Ovary (tissue), 9 donors: Measurements from ENCODE around the gene DOCK10. TPM values are rescaled to one million over a fixed set of nuclear protein-coding genes. Genes with fewer than 3 reads are reported as not detected.

ENCODE experiments used
- DNase-seq, 5 donors: peaks; one replicate each; pipeline ENCODE4 v3.0.0-alpha.2; 2019 to 2020
- H3K27ac ChIP-seq, 2 donors: fragments of 200-600 bp; one replicate each; pipeline versions ENCODE4 v1.5.1 to v1.8.0; 2019 to 2022
- H3K27me3 ChIP-seq: fragments of 200-600 bp; one replicate; pipeline ENCODE4 v1.8.0; 2022
- H3K36me3 ChIP-seq: fragments of 200-600 bp; sonication (generic); one replicate; pipeline ENCODE4 v1.5.1; 2019
- H3K4me1 ChIP-seq: one replicate; pipeline ENCODE4 v1.8.1; 2013; ENCODE audit warnings: mild to moderate bottlenecking, moderate library complexity; ENCODE audit not compliant: insufficient read depth
- H3K4me3 ChIP-seq: fragments of 200-600 bp; sonication (generic); one replicate; pipeline ENCODE4 v1.5.1; 2017
- H3K9me3 ChIP-seq, 2 donors: fragments of 200-600 bp in 1 of 2; sonication (generic) in 1 of 2; one replicate each; pipeline versions ENCODE4 v1.5.1 to v1.8.1; 2013 to 2019; ENCODE audit warnings: mild to moderate bottlenecking in 1 of 2, moderate library complexity in 1 of 2
- CTCF ChIP-seq, 3 donors: fragments of 450-650 bp in 2 of 3; fragments of 200-600 bp in 1 of 3; IDR thresholded peaks; one replicate each; pipeline versions ENCODE4 v1.5.1 to v1.8.0; 2016 to 2022; ENCODE audit warnings: antibody characterized with exemption in 3 of 3, mild to moderate bottlenecking in 1 of 3
- EP300 ChIP-seq: sonication (generic); formaldehyde crosslinking; IDR thresholded peaks from one replicate; pipeline ENCODE4 v1.6.1; 2017; ENCODE audit warnings: antibody characterized with exemption
- POLR2A ChIP-seq: fragments of 450-650 bp; IDR thresholded peaks from one replicate; pipeline ENCODE4 v1.6.1; 2017; ENCODE audit warnings: antibody characterized with exemption, mild to moderate bottlenecking, moderate library complexity
- WGBS, 3 donors: extraction: QIAGEN DNeasy Blood & Tissue Kit in 1 of 3; methylation state at CpG; one replicate each; pipeline versions ENCODE4 v1.1.5 to v1.1.7; 2013 to 2017; 5-methylcytosine and 5-hydroxymethylcytosine counted together
- intact Hi-C, 4 donors: fragments of 100-400 bp; cut with DNase I; formaldehyde crosslinking; loops; one replicate each; pipeline versions ENCODE4 v1.11.0 to v1.15.1; 2022 to 2023
- polyA plus RNA-seq, 2 donors: library from polyadenylated mRNA; stranded (reverse); fragments of 200-250 nt in 1 of 2; fragments of 350-450 nt in 1 of 2; fragmentation: Illumina TruSeq in 1 of 2; extraction: RNeasy Lipid Tissue Mini Kit (QIAGEN cat#74804) in 1 of 2; gene quantifications; one replicate each; pipeline ENCODE4 v1.2.3, GENCODE V29; 2013 to 2014
- total RNA-seq, 7 donors: library from RNA; depleted of rRNA in 2 of 7; stranded (reverse); fragments of >200 nt in 2 of 7; fragmentation: NEBNext Ultra II Directional in 3 of 7; extraction: Animal tissue kit (Norgen Biotek cat#: 25700) in 3 of 7; gene quantifications; one replicate each; pipeline versions ENCODE4 v1.1.0 to v1.2.4, GENCODE V29; 2016 to 2023
- donor health status: DM: no; HTN: no; CAD: no; lungs with moderate emphysema.
- donor health status: DM: no; HTN: no; CAD: no.
- donor health status: Bipolar disorder and iron deficiency.
- donor health status: DM: yes; HTN: yes; CAD: no.
- donor health status: DM: no; HTN: no; CAD: no.
- donor health status: DM: yes; HTN: yes; CAD: no.

Gene DOCK10
- total and polyA plus RNA-seq, 9 donors = 15.3 to 42.5 (median 31.2) TPM

- H3K36me3 ChIP-seq = no peaks in the 10 kb centered on the region
- no peak overlapping the region for H3K4me3 ChIP-seq
- TF ChIP-seq CTCF (IDR thresholded peaks at IDR 0.05) (no peak), EP300 (no peak), POLR2A (no peak)
- no peaks in the 10 kb centered on the region for H3K27me3 ChIP-seq
- no peak for DNase-seq
- peaks cover 2% of the 10 kb centered on the region for H3K4me1 ChIP-seq
- WGBS, 3 donors = 69 to 73% (median 72%) methylated on average over 1 of the region's 1 CpG
- H3K27ac ChIP-seq = no peak overlapping the region
- intact Hi-C loops = no loop called here
- no peaks in the 10 kb centered on the region for H3K9me3 ChIP-seq
Observed at GRCh38 chr2:224799691-224800090, 242.6 kb downstream of the DOCK10 start.

- no peaks in the 10 kb centered on the region for H3K9me3 ChIP-seq
- no peaks in the 10 kb centered on the region for H3K36me3 ChIP-seq
- no peak overlapping the region for H3K4me3 ChIP-seq
- H3K27me3 ChIP-seq = no peaks in the 10 kb centered on the region
- intact Hi-C loops = no loop called here
- WGBS, 3 donors = 94 to 96% (median 96%) methylated on average over 2 of the region's 2 CpGs
- TF ChIP-seq EP300 (no peak), POLR2A (no peak), CTCF (IDR thresholded peaks at IDR 0.05) (no peak)
- H3K4me1 ChIP-seq = peaks cover 2% of the 10 kb centered on the region
- no peak for DNase-seq
- H3K27ac ChIP-seq = no peak overlapping the region
Observed at GRCh38 chr2:224798180-224798579, 244.1 kb downstream of the DOCK10 start.

GRCh38 chr2:224796695-224797305 lies 245.5 kb downstream of the DOCK10 start:
- H3K27me3 ChIP-seq = no peaks in the 10 kb centered on the region
- no peak overlapping the region for H3K27ac ChIP-seq
- peaks cover 2% of the 10 kb centered on the region for H3K4me1 ChIP-seq
- TF ChIP-seq POLR2A (no peak), CTCF (IDR thresholded peaks at IDR 0.05) (no peak), EP300 (no peak)
- no peaks in the 10 kb centered on the region for H3K9me3 ChIP-seq
- H3K36me3 ChIP-seq = no peaks in the 10 kb centered on the region
- intact Hi-C loops = no loop called here
- peak in 1 of 5 donors; percentile 11 for DNase-seq
- 34 to 52% (median 40%) methylated on average over 8 of the region's 8 CpGs for WGBS, 3 donors
- H3K4me3 ChIP-seq = no peak overlapping the region

- H3K4me1 ChIP-seq = peaks cover 2% of the 10 kb centered on the region
- WGBS, 3 donors = 54 to 72% (median 65%) methylated on average over 3 of the region's 3 CpGs
- no peak overlapping the region for H3K4me3 ChIP-seq
- no peak overlapping the region for H3K27ac ChIP-seq
- H3K27me3 ChIP-seq = no peaks in the 10 kb centered on the region
- H3K36me3 ChIP-seq = no peaks in the 10 kb centered on the region
- TF ChIP-seq CTCF (IDR thresholded peaks at IDR 0.05) = no peak
- no peak for TF ChIP-seq EP300
- no peak for TF ChIP-seq POLR2A
- no peaks in the 10 kb centered on the region for H3K9me3 ChIP-seq
- no peak for DNase-seq
- intact Hi-C loops = no loop called here
Observed at GRCh38 chr2:224793946-224794345, 248.3 kb downstream of the DOCK10 start.
